ENCODE data around the gene PJVK. TPM values are rescaled to one million over a fixed set of nuclear protein-coding genes. Genes with fewer than 3 reads are reported as not detected.

PJVK gene
- total and polyA plus RNA-seq, 10 of the 15 experiments (the other 5 are each of a cell fraction or from before 2014, with no cell fraction given) = 1.8 to 6.8 (median 3.2) TPM

GRCh38 chr2:178484245-178485041, 33.3 kb downstream of the PJVK start:
- ChIA-PET POLR2A (no interaction called here), SMC1A (ENCODE audit: uncharacterized antibody, unreplicated experiment) (interaction anchor here (0.6 kb wide), 1 partner anchor 39 kb away, joined by 3 read pairs; no protein-coding TSS in a partner anchor), RAD21 (ENCODE audit: unreplicated experiment) (no interaction called here), CTCF (no interaction called here)
- Histone ChIP-seq H3K27ac (ENCODE audit: control insufficient read depth, insufficient read depth) (no peak overlapping the region), H3K4me3 (peak overlapping the region; percentile 13; the same call in 1 of the 2 replicates), H3K27me3 (replicated peaks in 1 of 2; ENCODE audit: control insufficient read depth in 2 of 2, insufficient read depth in 2 of 2, low read length in 1 of 2) (no peaks in the 10 kb centered on the region), H3K79me2 (ENCODE audit: control insufficient read depth, insufficient read depth, low read length) (peaks cover 37% of the 10 kb centered on the region), H3K36me3 (ENCODE audit: control insufficient read depth in 2 of 2, insufficient read depth in 2 of 2, low read length in 1 of 2) (peaks cover 0 to 3% of the 10 kb centered on the region in 2 experiments; a peak in 1 of 4 replicates), H3K9me3 (replicated peaks; ENCODE audit: control insufficient read depth, insufficient read depth, low read length) (no peaks in the 10 kb centered on the region), H3K4me2 (ENCODE audit: control insufficient read depth, insufficient read depth) (peak overlapping the region; percentile 61), H3K4me1 (ENCODE audit: control insufficient read depth, insufficient read depth, low read length) (peaks cover 7% of the 10 kb centered on the region; the same call in 1 of the 2 replicates), H3K9ac (ENCODE audit: control insufficient read depth, insufficient read depth, low read length) (no peak overlapping the region), H4K20me1 (ENCODE audit: control insufficient read depth, insufficient read depth) (no peaks in the 10 kb centered on the region), H2AFZ (ENCODE audit: control insufficient read depth, low read depth, low read length) (no peak overlapping the region)
- intact Hi-C loops (cut with micrococcal nuclease; ENCODE audit: unreplicated experiment) = loop anchor here (5.0 kb wide), 1 partner anchor 218 kb away; no protein-coding TSS in a partner anchor
- BruUV-seq (replicated peaks) = no TSS peak
- in situ Hi-C loops (cut with MboI) = no loop called here
- ATAC-seq (no peak), FAIRE-seq (no peak), DNase-seq (ENCODE audit: low read depth, low spot score) (no peak)
- WGBS (ENCODE audit: insufficient coverage, insufficient replicate concordance, low lambda C conversion rate, missing lambda C conversion rate) = 94% methylated on average over 6 of the region's 6 CpGs
- TF ChIP-seq TCF7 (IDR thresholded peaks at IDR 0.05; ENCODE audit: borderline replicate concordance) (no peak), BACH1 (IDR thresholded peaks at IDR 0.05; ENCODE audit: borderline replicate concordance) (no peak), HSF1 (IDR thresholded peaks at IDR 0.05; ENCODE audit: low read depth, low read length) (no peak), JUNB (IDR thresholded peaks at IDR 0.05) (no peak), TCF12 (IDR thresholded peaks at IDR 0.05; ENCODE audit: low read depth, low read length) (no peak), ETV6 (conservative IDR thresholded peaks at IDR 0.05 in 1 of 2, IDR thresholded peaks at IDR 0.05 in 1 of 2; ENCODE audit: borderline replicate concordance in 1 of 2, low read depth in 1 of 2) (no peak), MYC (IDR thresholded peaks at IDR 0.05; ENCODE audit: insufficient read depth, insufficient read length, insufficient replicate concordance, low read length, severe bottlenecking) (no peak), BMI1 (IDR thresholded peaks at IDR 0.05; ENCODE audit: borderline replicate concordance) (no peak), ATF7 (IDR thresholded peaks at IDR 0.05; ENCODE audit: low read depth) (no peak), MXI1 (IDR thresholded peaks at IDR 0.05; ENCODE audit: low read depth, low read length) (no peak)
- TF ChIP-seq, protein P1, sequence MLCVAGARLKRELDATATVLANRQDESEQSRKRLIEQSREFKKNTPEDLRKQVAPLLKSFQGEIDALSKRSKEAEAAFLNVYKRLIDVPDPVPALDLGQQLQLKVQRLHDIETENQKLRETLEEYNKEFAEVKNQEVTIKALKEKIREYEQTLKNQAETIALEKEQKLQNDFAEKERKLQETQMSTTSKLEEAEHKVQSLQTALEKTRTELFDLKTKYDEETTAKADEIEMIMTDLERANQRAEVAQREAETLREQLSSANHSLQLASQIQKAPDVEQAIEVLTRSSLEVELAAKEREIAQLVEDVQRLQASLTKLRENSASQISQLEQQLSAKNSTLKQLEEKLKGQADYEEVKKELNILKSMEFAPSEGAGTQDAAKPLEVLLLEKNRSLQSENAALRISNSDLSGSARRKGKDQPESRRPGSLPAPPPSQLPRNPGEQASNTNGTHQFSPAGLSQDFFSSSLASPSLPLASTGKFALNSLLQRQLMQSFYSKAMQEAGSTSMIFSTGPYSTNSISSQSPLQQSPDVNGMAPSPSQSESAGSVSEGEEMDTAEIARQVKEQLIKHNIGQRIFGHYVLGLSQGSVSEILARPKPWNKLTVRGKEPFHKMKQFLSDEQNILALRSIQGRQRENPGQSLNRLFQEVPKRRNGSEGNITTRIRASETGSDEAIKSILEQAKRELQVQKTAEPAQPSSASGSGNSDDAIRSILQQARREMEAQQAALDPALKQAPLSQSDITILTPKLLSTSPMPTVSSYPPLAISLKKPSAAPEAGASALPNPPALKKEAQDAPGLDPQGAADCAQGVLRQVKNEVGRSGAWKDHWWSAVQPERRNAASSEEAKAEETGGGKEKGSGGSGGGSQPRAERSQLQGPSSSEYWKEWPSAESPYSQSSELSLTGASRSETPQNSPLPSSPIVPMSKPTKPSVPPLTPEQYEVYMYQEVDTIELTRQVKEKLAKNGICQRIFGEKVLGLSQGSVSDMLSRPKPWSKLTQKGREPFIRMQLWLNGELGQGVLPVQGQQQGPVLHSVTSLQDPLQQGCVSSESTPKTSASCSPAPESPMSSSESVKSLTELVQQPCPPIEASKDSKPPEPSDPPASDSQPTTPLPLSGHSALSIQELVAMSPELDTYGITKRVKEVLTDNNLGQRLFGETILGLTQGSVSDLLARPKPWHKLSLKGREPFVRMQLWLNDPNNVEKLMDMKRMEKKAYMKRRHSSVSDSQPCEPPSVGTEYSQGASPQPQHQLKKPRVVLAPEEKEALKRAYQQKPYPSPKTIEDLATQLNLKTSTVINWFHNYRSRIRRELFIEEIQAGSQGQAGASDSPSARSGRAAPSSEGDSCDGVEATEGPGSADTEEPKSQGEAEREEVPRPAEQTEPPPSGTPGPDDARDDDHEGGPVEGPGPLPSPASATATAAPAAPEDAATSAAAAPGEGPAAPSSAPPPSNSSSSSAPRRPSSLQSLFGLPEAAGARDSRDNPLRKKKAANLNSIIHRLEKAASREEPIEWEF (IDR thresholded peaks at IDR 0.05; ENCODE audit: insufficient replicate concordance, low read depth, low read length) = no peak
- TF ChIP-seq, protein P2, sequence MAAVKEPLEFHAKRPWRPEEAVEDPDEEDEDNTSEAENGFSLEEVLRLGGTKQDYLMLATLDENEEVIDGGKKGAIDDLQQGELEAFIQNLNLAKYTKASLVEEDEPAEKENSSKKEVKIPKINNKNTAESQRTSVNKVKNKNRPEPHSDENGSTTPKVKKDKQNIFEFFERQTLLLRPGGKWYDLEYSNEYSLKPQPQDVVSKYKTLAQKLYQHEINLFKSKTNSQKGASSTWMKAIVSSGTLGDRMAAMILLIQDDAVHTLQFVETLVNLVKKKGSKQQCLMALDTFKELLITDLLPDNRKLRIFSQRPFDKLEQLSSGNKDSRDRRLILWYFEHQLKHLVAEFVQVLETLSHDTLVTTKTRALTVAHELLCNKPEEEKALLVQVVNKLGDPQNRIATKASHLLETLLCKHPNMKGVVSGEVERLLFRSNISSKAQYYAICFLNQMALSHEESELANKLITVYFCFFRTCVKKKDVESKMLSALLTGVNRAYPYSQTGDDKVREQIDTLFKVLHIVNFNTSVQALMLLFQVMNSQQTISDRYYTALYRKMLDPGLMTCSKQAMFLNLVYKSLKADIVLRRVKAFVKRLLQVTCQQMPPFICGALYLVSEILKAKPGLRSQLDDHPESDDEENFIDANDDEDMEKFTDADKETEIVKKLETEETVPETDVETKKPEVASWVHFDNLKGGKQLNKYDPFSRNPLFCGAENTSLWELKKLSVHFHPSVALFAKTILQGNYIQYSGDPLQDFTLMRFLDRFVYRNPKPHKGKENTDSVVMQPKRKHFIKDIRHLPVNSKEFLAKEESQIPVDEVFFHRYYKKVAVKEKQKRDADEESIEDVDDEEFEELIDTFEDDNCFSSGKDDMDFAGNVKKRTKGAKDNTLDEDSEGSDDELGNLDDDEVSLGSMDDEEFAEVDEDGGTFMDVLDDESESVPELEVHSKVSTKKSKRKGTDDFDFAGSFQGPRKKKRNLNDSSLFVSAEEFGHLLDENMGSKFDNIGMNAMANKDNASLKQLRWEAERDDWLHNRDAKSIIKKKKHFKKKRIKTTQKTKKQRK (IDR thresholded peaks at IDR 0.05; ENCODE audit: low read depth, low read length) = no peak
